ENCODE results near the gene MACROD2.

The MACROD2 gene

DNA sequence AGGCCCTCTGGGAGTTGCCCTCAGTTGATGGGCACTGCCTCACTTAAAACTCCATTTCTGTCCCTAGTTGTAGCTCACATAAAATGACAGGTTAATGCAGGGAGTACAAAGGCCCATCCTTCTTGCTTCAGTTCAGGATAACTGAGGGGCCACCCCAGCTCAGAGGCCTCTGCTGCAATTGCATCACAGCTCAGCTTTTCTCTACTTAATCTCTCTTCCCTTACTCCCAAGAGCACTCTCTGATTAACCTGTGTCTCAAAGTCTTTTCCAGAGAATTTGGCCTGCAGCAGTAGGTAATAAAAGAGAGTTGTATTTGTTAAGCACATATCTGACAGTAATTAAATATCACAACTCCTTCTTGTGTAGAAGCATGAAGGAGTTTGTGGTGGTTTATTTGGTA lies 383.0 kb downstream of the MACROD2 start:
- no peak overlapping the region for H3K27ac ChIP-seq
- no peak for TF ChIP-seq ZFX (IDR thresholded peaks at IDR 0.05)
- TF ChIP-seq, protein P1, sequence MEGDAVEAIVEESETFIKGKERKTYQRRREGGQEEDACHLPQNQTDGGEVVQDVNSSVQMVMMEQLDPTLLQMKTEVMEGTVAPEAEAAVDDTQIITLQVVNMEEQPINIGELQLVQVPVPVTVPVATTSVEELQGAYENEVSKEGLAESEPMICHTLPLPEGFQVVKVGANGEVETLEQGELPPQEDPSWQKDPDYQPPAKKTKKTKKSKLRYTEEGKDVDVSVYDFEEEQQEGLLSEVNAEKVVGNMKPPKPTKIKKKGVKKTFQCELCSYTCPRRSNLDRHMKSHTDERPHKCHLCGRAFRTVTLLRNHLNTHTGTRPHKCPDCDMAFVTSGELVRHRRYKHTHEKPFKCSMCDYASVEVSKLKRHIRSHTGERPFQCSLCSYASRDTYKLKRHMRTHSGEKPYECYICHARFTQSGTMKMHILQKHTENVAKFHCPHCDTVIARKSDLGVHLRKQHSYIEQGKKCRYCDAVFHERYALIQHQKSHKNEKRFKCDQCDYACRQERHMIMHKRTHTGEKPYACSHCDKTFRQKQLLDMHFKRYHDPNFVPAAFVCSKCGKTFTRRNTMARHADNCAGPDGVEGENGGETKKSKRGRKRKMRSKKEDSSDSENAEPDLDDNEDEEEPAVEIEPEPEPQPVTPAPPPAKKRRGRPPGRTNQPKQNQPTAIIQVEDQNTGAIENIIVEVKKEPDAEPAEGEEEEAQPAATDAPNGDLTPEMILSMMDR (conservative IDR thresholded peaks at IDR 0.05), result no peak

DNA sequence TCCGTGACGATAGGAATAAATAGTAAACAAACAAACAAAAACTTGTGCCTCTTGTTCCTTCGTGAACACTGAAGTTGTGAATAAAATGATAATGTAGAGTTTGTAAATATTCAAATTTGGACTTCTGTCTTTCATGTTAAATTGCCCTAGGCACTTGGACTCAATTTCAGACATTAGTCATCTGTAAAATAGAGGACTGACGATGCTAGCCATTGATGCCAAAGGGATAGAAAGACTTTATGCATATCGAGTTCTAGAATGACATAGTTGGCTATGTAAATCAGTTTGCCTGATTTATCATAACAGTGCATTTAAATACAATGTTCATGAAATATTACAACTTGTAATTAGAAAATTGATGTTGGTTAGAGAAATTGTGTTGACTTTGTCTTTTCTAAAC lies 388.0 kb downstream of the MACROD2 start:
- TF ChIP-seq ZFX (IDR thresholded peaks at IDR 0.05), result no peak
- TF ChIP-seq, protein P1 (conservative IDR thresholded peaks at IDR 0.05), result no peak
- H3K27ac ChIP-seq, result no peak overlapping the region

- H3K27ac ChIP-seq, result no peak overlapping the region
- no peak for TF ChIP-seq ZFX (IDR thresholded peaks at IDR 0.05)
- TF ChIP-seq, protein P1 (conservative IDR thresholded peaks at IDR 0.05), result no peak
Observed at GRCh38 chr20:14384416-14385175, 389.3 kb downstream of the MACROD2 start.

DNA sequence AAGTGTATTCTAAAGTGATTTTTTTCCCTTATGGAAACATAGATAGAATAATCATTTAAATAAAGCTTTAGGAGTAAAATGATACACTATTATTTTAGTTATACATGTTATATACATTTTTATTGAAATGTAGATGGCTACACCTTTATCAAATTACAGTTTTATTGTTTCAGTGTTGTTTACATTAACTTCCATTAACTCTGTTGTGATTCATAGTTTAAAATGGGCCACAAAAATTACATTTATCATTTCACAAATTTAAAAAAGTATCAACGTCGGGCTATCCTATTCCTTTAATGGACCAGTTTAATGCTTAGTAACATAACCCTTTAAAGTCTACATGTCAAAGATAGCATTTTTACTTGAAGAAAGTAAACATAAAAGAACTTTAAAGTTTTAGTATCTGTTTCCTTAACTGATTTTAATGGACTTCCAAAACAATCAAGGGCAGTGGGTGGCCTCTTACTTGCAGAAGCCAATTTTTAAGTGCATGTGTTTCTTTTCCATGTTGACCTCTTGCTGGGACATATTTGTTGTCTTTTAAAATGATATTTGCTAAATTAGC lies 389.9 kb downstream of the MACROD2 start:
- no peak for TF ChIP-seq ZFX (IDR thresholded peaks at IDR 0.05)
- TF ChIP-seq, protein P1 (conservative IDR thresholded peaks at IDR 0.05), result no peak
- no peak overlapping the region for H3K27ac ChIP-seq

DNA sequence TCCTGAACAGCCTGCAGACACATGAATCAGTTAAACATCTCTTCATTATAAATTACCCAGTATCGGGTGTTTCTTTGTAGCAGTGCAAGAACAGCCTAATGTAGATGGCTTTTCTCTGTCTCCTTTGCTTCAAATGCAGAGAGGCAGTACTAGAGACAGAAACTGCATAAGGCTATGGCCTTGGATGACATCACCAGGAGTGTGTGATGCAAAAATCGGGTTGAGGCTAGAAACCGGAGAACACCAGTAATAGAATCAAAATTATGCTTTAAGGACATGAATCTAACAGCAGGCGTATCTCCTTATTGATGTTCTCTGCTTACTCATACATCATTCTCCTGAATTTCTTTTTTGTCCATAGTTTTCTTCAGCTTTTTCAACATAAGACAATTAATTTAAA lies 391.4 kb downstream of the MACROD2 start:
- no peak overlapping the region for H3K27ac ChIP-seq
- TF ChIP-seq, protein P1 (conservative IDR thresholded peaks at IDR 0.05), result no peak
- TF ChIP-seq ZFX (IDR thresholded peaks at IDR 0.05), result no peak

DNA sequence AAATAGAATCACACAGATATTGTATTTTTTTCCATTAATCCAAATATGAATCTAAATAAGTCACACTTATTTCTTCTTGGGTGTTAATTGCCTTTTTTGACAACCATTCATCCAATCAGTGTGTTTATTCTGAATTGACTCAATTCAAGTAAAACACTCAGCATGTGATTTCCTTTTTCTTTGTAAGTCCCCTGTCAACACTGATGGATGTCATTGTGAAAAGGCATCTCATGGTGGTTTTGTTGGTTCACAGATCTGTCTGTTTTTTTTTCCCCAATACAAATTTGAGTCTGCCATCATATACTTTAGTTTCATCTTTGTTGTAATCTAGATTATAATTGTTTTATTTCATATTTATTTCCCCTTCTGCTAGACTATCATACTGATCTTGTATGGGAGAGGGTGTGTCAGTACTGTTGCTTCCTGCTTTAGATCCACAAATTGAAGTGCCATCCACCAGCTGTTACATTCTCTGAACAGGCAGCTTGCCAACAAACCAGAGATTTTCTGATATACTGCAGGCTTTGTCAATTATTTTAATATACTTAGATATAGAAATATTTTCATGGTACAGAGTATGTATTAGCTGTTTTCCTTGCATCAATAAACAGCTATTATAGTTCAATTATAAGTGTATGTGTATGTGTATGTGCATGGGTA lies 406.3 kb downstream of the MACROD2 start:
- no peak overlapping the region for H3K27ac ChIP-seq
- TF ChIP-seq, protein P1 (conservative IDR thresholded peaks at IDR 0.05), result no peak
- no peak for TF ChIP-seq ZFX (IDR thresholded peaks at IDR 0.05)

GRCh38 chr20:14404515-14404914 lies 409.2 kb downstream of the MACROD2 start:
- no peak overlapping the region for H3K27ac ChIP-seq
- TF ChIP-seq, protein P1 (conservative IDR thresholded peaks at IDR 0.05), result no peak
- no peak for TF ChIP-seq ZFX (IDR thresholded peaks at IDR 0.05)
